ENCODE results near the gene PPP1R1B. TPM values are rescaled to one million over a fixed set of nuclear protein-coding genes. Genes with fewer than 3 reads are reported as not detected.

Gene PPP1R1B
- total and polyA plus RNA-seq, 9 of the 15 experiments (the other 6 are each of a cell fraction or from before 2014, with no cell fraction given), result 0.07 to 0.18 (median 0.10) TPM; not detected in 4

DNA sequence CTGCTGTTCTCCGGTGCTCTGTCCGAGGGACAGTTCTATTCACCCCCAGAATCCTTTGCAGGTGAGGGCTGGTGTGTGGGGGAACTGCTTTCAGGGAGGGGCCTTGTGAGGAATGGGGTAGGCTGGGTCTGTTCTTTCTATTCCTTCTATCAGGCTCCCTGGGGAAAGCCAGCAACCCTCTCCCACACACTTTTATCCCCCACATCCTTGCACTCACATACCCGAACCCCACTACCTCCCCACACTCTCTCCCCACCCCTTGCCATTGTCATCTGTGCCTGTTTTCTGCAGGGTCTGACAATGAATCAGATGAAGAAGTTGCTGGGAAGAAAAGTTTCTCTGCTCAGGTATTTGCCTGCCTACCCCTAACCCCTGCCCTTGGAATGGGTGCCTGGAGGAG, 32.0 kb downstream of the PPP1R1B start (continued):
- TF ChIP-seq PBX2 (CRISPR knock-in tag; IDR thresholded peaks at IDR 0.05; ENCODE audit: low read depth) (no peak), PBX2 (tag; conservative IDR thresholded peaks at IDR 0.05; ENCODE audit: low read depth) (no peak), KDM1A (IDR thresholded peaks at IDR 0.05) (no peak)

- peaks cover 4% of the 10 kb centered on the region for H3K79me2 ChIP-seq (ENCODE audit: control insufficient read depth, insufficient read depth, low read length)
- FAIRE-seq (no peak), ATAC-seq (no peak), DNase-seq (ENCODE audit: extremely low read depth in 1 of 4, low spot score in 3 of 4) (no peak)
- CTCF ChIA-PET (ENCODE audit: low intra/inter-chr PET ratio), result no interaction called here
- POLR2A ChIA-PET, result interaction anchor here (1.2 kb wide), 1 partner anchor 9 kb away, joined by 5 read pairs; no protein-coding TSS in a partner anchor
- in situ Hi-C loops (cut with MboI), result no loop called here
- H3K4me2 ChIP-seq (ENCODE audit: insufficient read depth, low read length), result no peak overlapping the region
- no peak overlapping the region for H3K4me3 ChIP-seq
- peak overlapping the region in 1 of 2 experiments; percentile 70; a peak in 2 of 4 replicates for H3K9ac ChIP-seq (ENCODE audit: insufficient read depth in 1 of 2, low read depth in 2 of 2, low read length in 2 of 2)
- peaks cover 7 to 51% of the 10 kb centered on the region in 2 experiments; a peak in 4 of 5 replicates for H3K4me1 ChIP-seq (replicated peaks in 1 of 2; ENCODE audit: control insufficient read depth in 2 of 2, insufficient read depth in 2 of 2, low read length in 2 of 2)
- H3K9me3 ChIP-seq (replicated peaks; ENCODE audit: control insufficient read depth, insufficient read depth, low read depth, low read length), result no peaks in the 10 kb centered on the region
- BruUV-seq (replicated peaks), result no TSS peak
- H3K27me3 ChIP-seq (ENCODE audit: control insufficient read depth in 2 of 2, insufficient read depth in 2 of 2, low read length in 2 of 2), result no peaks in the 10 kb centered on the region
- TF ChIP-seq RB1 (IDR thresholded peaks at IDR 0.05; ENCODE audit: low read depth), result no peak
- no peak for TF ChIP-seq MAX (CRISPR knock-in tag; IDR thresholded peaks at IDR 0.05)
- no peak for TF ChIP-seq SREBF2 (CRISPR knock-in tag; IDR thresholded peaks at IDR 0.05)
- TF ChIP-seq ZNF41 (CRISPR knock-in tag; conservative IDR thresholded peaks at IDR 0.05), result no peak
- intact Hi-C loops (cut with micrococcal nuclease), result no loop called here
- H3K27ac ChIP-seq (ENCODE audit: extremely low read depth, low read depth, low read length), result no peak overlapping the region
- peaks cover 78% of the 10 kb centered on the region; the same call in 2 of the 3 replicates for H3K36me3 ChIP-seq (ENCODE audit: control insufficient read depth, insufficient read depth, low read length)
- no peak overlapping the region for H2AFZ ChIP-seq (ENCODE audit: low read depth, low read length)
- no peaks in the 10 kb centered on the region for H3K9me1 ChIP-seq (ENCODE audit: control insufficient read depth, insufficient read depth, low read length)
- no peaks in the 10 kb centered on the region for H4K20me1 ChIP-seq (replicated peaks; ENCODE audit: control insufficient read depth, insufficient read depth, low read length)
- WGBS (ENCODE audit: insufficient coverage, low coverage, missing lambda C conversion rate), result 79% methylated on average over 7 of the region's 15 CpGs
Measured at GRCh38 chr17:39659279-39660010, 32.7 kb downstream of the PPP1R1B start.
